CD8-positive, alpha-beta memory T cell (primary cell): ENCODE data around the gene KARS1. TPM values are rescaled to one million over a fixed set of nuclear protein-coding genes. Genes with fewer than 3 reads are reported as not detected.

Experiments
- CTCF ChIA-PET: fragments of 350-600 bp; sonication (Branson Sonifier 250); formaldehyde crosslinking; loops from one replicate; lab custom pipeline; 2021; ENCODE audit warnings: antibody characterized with exemption; lab: Charles Lee
- POLR2A ChIA-PET: fragments of 350-600 bp; sonication (Branson Sonifier 250); formaldehyde crosslinking; loops from one replicate; lab custom pipeline; 2021; ENCODE audit warnings: antibody characterized with exemption; lab: Charles Lee
- DNase-seq, 5 donors: peaks; one replicate each; pipeline versions ENCODE4 v3.0.0 to v3.0.0-alpha.2; 2020 to 2022; ENCODE audit warnings: mixed read lengths in 1 of 5
- H3K27ac ChIP-seq: one replicate; pipeline ENCODE4 v1.7.0; 2013; ENCODE audit warnings: low read depth, mild to moderate bottlenecking, low read length, moderate library complexity
- H3K27me3 ChIP-seq: 2 replicates; pipeline ENCODE4 v1.7.0; 2013; ENCODE audit warnings: low read length, mild to moderate bottlenecking; ENCODE audit not compliant: insufficient read depth, poor library complexity, severe bottlenecking
- H3K36me3 ChIP-seq: 2 replicates; pipeline ENCODE4 v1.7.0; 2013; ENCODE audit warnings: mild to moderate bottlenecking, low read length, moderate library complexity; ENCODE audit not compliant: insufficient read depth
- H3K4me1 ChIP-seq: 2 replicates; pipeline ENCODE4 v1.7.0; 2013; ENCODE audit warnings: mild to moderate bottlenecking, low read length, moderate library complexity; ENCODE audit not compliant: insufficient read depth
- H3K4me3 ChIP-seq: 2 replicates; pipeline ENCODE4 v1.7.0; 2013; ENCODE audit warnings: mild to moderate bottlenecking, low read length
- H3K9me3 ChIP-seq: 2 replicates; pipeline ENCODE4 v1.7.0; 2013; ENCODE audit warnings: mild to moderate bottlenecking, low read length
- H3K27ac Mint-ChIP-seq, 8 donors: one replicate each; pipeline ENCODE4 v1.8.0; 2020 to 2021; ENCODE audit warnings: mixed read lengths in 8 of 8, mild to moderate bottlenecking in 6 of 8, inconsistent platforms in 3 of 8, moderate library complexity in 3 of 8
- H3K27me3 Mint-ChIP-seq, 2 donors: one replicate each; pipeline ENCODE4 v1.8.0; 2020 to 2021; ENCODE audit warnings: mixed read lengths in 2 of 2, mild to moderate bottlenecking in 1 of 2, moderate library complexity in 1 of 2
- H3K36me3 Mint-ChIP-seq, 3 donors: one replicate each; pipeline ENCODE4 v1.8.0; 2020 to 2021; ENCODE audit warnings: mixed read lengths in 3 of 3, inconsistent platforms in 1 of 3, mild to moderate bottlenecking in 1 of 3
- H3K4me1 Mint-ChIP-seq, 3 donors: one replicate each; pipeline ENCODE4 v1.8.0; 2020 to 2021; ENCODE audit warnings: mixed read lengths in 3 of 3, inconsistent platforms in 1 of 3, mild to moderate bottlenecking in 1 of 3
- H3K4me3 Mint-ChIP-seq, 7 donors: one replicate each; pipeline ENCODE4 v1.8.0; 2020 to 2021; ENCODE audit warnings: mixed read lengths in 7 of 7, mild to moderate bottlenecking in 6 of 7, moderate library complexity in 4 of 7, inconsistent platforms in 2 of 7
- H3K9me3 Mint-ChIP-seq, 5 donors: one replicate each; pipeline ENCODE4 v1.8.0; 2020 to 2022; ENCODE audit warnings: mixed read lengths in 5 of 5, mild to moderate bottlenecking in 3 of 5, moderate library complexity in 2 of 5, inconsistent platforms in 1 of 5
- polyA plus RNA-seq: library from polyadenylated mRNA; unstranded; fragments of 300-500 nt; fragmentation: Illumina TruSeq; gene quantifications from one replicate; pipeline ENCODE4 v1.2.3, GENCODE V29; 2021
- total RNA-seq, 2 experiments: library from RNA; stranded (reverse); gene quantifications; one replicate each; pipeline ENCODE4 v1.2.3, GENCODE V29; 2021

Gene KARS1
- total and polyA plus RNA-seq, 3 experiments from 2014 or later = 258 to 307 (median 291) TPM

DNA sequence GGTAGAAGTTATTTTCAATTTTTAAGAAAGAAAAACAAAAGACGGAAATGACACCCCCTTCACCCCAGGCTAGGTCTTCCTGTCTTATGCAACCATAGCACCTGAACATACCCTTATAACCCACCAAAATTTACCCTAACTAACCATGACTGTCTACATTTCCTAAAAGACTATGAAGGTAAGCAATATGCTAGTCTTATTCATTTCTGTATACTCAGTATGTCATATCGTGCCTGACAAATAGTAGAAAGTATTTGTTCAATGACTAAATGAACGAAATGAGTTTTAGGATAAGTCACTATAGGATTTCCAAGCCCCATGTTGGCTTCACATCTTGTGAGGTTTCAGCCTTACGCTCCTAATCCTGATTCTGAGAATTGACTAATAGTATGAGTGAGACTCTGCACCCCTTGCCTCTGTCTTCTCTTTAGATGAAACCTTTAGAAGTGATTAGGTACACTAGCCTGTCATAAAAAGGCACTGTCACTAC is 30.9 kb downstream of the KARS1 start:
- H3K4me3 Mint-ChIP-seq = peak overlapping the region; percentile 65 to 89 (median 75)
- Histone ChIP-seq H3K36me3 (peaks cover 47% of the 10 kb centered on the region), H3K9me3 (no peaks in the 10 kb centered on the region), H3K27ac (peak overlapping the region; percentile 52), H3K4me1 (peaks cover 68% of the 10 kb centered on the region), H3K27me3 (no peaks in the 10 kb centered on the region), H3K4me3 (no peak overlapping the region)
- H3K9me3 Mint-ChIP-seq = peaks cover 0 to 3% (median 0%) of the 10 kb centered on the region in 5 donors
- peaks cover 23 to 74% (median 27%) of the 10 kb centered on the region in 3 donors for H3K36me3 Mint-ChIP-seq
- peak overlapping the region; percentile 81 to 100 (median 97) for H3K27ac Mint-ChIP-seq
- peak in 1 of 5 donors; percentile 64 for DNase-seq
- H3K4me1 Mint-ChIP-seq = peaks cover 62 to 86% (median 77%) of the 10 kb centered on the region in 3 donors
- ChIA-PET POLR2A (interaction anchor here (1.0 to 4.5 kb wide), 4 partner anchors 32 to 100 kb away, joined by 3 to 35 read pairs (median 4); partner anchors contain the start of genes GABARAPL2, KARS1 and TERF2IP), CTCF (interaction anchor here (1.5 to 2.1 kb wide), 4 partner anchors 31 to 99 kb away, joined by 5 to 11 read pairs (median 8); partner anchors contain the start of genes GABARAPL2, KARS1 and TERF2IP)
- peaks cover 0 to 2% of the 10 kb centered on the region in 2 donors for H3K27me3 Mint-ChIP-seq

DNA sequence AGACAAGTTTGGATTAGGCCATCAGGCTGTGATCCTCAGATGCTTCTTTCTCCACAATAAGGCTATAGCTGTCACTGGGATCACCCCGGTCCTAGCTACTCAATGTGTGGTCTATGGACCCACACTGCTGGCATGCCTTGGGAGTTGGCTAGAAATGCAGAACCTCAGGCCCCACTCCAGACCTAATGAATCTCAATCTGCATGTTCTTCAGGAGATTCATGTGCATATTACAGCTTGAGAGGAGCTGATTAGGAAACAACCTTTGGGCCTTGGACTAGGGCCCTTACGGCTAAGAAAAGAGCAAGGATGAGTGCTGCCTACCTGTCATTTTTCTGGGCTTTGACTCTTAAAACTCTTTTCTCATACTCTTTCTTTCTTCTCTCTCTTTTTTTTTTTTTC is 31.8 kb downstream of the KARS1 start:
- H3K27me3 ChIP-seq = no peaks in the 10 kb centered on the region
- peaks cover 50% of the 10 kb centered on the region for H3K36me3 ChIP-seq
- CTCF ChIA-PET = interaction anchor here (0.7 to 2.1 kb wide), 7 partner anchors 9 to 98 kb away, joined by 3 to 11 read pairs (median 4); partner anchors contain the start of genes GABARAPL2, KARS1 and TERF2IP
- peak overlapping the region; percentile 81 to 100 (median 97) for H3K27ac Mint-ChIP-seq
- DNase-seq = no peak
- H3K27ac ChIP-seq = peak overlapping the region; percentile 52
- H3K4me1 Mint-ChIP-seq = peaks cover 52 to 76% (median 68%) of the 10 kb centered on the region in 3 donors
- POLR2A ChIA-PET = interaction anchor here (0.6 to 4.5 kb wide), 8 partner anchors 11 to 153 kb away, joined by 3 to 35 read pairs (median 4); partner anchors contain the start of genes GABARAPL2, KARS1 and TERF2IP
- H3K9me3 Mint-ChIP-seq = peaks cover 0 to 3% (median 0%) of the 10 kb centered on the region in 5 donors
- H3K4me3 Mint-ChIP-seq = peak overlapping the region; percentile 65 to 89 (median 75)
- no peaks in the 10 kb centered on the region for H3K9me3 ChIP-seq
- peaks cover 23 to 79% (median 27%) of the 10 kb centered on the region in 3 donors for H3K36me3 Mint-ChIP-seq
- peaks cover 0 to 2% of the 10 kb centered on the region in 2 donors for H3K27me3 Mint-ChIP-seq
- H3K4me1 ChIP-seq = peaks cover 59% of the 10 kb centered on the region
- H3K4me3 ChIP-seq = no peak overlapping the region

DNA sequence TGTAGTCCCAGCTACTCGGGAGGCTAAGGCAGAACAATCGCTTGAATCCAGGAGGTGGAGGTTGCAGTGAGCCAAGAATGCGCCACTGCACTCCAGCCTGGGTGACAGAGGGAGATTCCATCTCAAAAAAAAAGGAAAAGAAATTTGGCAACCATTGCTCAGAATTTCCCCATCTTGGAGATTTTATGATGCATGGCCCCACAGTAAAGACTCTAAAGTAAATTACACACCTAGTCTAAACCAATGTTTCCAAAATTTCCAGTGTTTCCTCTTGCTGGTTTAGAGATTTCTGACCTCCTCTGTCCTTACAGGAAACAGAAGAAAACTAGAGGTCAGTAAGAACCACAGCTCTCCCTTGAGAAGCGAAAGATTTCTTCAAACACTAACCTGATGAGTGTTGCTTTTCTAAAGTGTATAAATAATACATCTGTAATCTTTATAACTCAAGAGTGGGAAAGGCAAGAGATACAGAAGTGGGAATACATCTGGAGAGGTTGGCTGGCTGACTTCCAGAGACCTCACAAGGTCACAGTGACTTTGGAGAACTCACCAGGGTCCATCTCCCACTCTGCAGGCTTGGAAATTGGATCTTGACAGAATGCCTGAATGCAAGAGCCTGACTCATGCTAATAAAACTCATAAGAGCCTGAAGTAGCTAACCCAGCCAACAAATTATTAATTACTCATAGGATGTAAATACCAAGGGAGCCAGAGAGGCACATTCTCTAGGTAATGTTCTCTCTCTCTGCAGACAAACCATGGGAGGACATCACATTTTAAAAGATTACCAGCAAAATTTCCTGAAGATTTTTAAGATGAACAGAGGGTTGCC is 33.2 kb downstream of the KARS1 start:
- H3K27ac ChIP-seq = peak overlapping the region; percentile 6
- Mint-ChIP-seq H3K27ac (peak overlapping the region; percentile 23 to 97 (median 72)), H3K4me1 (peaks cover 45 to 75% (median 61%) of the 10 kb centered on the region in 3 donors), H3K9me3 (no peaks in the 10 kb centered on the region), H3K27me3 (peaks cover 0 to 2% of the 10 kb centered on the region in 2 donors), H3K4me3 (peak overlapping the region in 4 of 7 donors; percentile 11 to 36 (median 14)), H3K36me3 (peaks cover 18 to 81% (median 21%) of the 10 kb centered on the region in 3 donors)
- H3K4me3 ChIP-seq = no peak overlapping the region
- H3K27me3 ChIP-seq = no peaks in the 10 kb centered on the region
- POLR2A ChIA-PET = interaction anchor here (4.5 kb wide), 1 partner anchor 34 kb away, joined by 35 read pairs; the partner anchor contains the start of genes KARS1 and TERF2IP
- H3K4me1 ChIP-seq = peaks cover 45% of the 10 kb centered on the region
- CTCF ChIA-PET = interaction anchor here (1.6 to 2.6 kb wide), 3 partner anchors 19 to 97 kb away, joined by 4 to 10 read pairs (median 9); no protein-coding TSS in a partner anchor
- DNase-seq = no peak
- peaks cover 53% of the 10 kb centered on the region for H3K36me3 ChIP-seq
- H3K9me3 ChIP-seq = no peaks in the 10 kb centered on the region

DNA sequence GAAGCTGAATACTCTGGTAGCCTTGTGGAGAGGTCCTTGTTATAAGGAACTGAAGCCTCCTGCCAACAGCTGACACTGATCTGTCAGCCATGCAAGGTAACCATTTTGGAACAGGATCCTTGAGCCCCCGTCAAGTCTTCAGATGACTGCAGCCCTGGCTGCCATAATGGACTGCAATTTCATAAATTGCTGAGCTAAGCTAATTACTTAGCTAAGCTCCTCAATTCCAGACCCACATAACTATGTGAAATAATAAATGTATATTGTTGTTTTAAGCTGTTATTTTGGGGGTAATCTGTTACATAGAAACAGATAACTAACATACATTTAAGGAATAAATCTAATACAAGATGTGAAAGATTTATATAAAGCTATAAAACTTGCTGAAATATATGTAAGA is 41.0 kb downstream of the KARS1 start:
- POLR2A ChIA-PET = interaction anchor here (0.6 kb wide), 1 partner anchor 35 kb away, joined by 4 read pairs; no protein-coding TSS in a partner anchor
- Mint-ChIP-seq H3K27ac (peak overlapping the region in 3 of 8 donors; percentile 12 to 79 (median 74)), H3K9me3 (peaks cover 0 to 9% (median 6%) of the 10 kb centered on the region in 5 donors), H3K4me3 (no peak overlapping the region), H3K4me1 (peaks cover 9 to 34% (median 28%) of the 10 kb centered on the region in 3 donors), H3K27me3 (no peaks in the 10 kb centered on the region), H3K36me3 (peaks cover 28 to 86% (median 29%) of the 10 kb centered on the region in 3 donors)
- no peaks in the 10 kb centered on the region for H3K27me3 ChIP-seq
- no peak for DNase-seq
- H3K4me3 ChIP-seq = no peak overlapping the region
- no peaks in the 10 kb centered on the region for H3K9me3 ChIP-seq
- no peaks in the 10 kb centered on the region for H3K4me1 ChIP-seq
- peaks cover 66% of the 10 kb centered on the region for H3K36me3 ChIP-seq
- no peak overlapping the region for H3K27ac ChIP-seq
- CTCF ChIA-PET = interaction anchor here (1.0 to 1.1 kb wide), 2 partner anchors 9 to 13 kb away, joined by 3 read pairs; no protein-coding TSS in a partner anchor

DNA sequence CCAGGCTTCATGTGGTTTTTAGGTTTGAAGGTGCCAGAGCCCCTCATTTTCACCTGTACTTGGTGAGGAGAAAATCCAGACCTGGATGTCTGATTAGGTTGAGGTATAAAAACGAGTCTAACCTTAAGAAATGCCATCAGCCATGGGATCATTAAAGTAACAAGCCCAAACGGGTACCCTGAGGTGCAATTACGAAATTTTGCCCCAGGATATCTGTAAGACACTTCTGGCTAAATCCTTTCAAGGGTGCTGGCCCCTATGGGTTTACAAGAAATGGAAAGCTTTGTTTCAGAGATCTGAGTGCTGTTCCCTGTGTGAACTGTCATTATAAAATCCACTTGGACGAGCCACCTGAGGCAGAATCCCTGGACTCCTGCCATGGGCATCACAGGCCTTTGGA is 44.2 kb downstream of the KARS1 start:
- DNase-seq = no peak
- Histone ChIP-seq H3K27me3 (no peaks in the 10 kb centered on the region), H3K9me3 (no peaks in the 10 kb centered on the region), H3K4me1 (no peaks in the 10 kb centered on the region), H3K36me3 (peaks cover 57% of the 10 kb centered on the region), H3K27ac (no peak overlapping the region), H3K4me3 (no peak overlapping the region)
- ChIA-PET CTCF (interaction anchor here (1.1 kb wide), 1 partner anchor 33 kb away, joined by 3 read pairs; no protein-coding TSS in a partner anchor), POLR2A (interaction anchor here (0.7 kb wide), 1 partner anchor 12 kb away, joined by 3 read pairs; no protein-coding TSS in a partner anchor)
- peak overlapping the region in 2 of 8 donors; percentile 41 to 66 for H3K27ac Mint-ChIP-seq
- H3K36me3 Mint-ChIP-seq = peaks cover 36 to 81% (median 36%) of the 10 kb centered on the region in 3 donors
- H3K9me3 Mint-ChIP-seq = peaks cover 0 to 9% (median 6%) of the 10 kb centered on the region in 5 donors
- H3K4me3 Mint-ChIP-seq = peak overlapping the region in 1 of 7 donors; percentile 59
- H3K4me1 Mint-ChIP-seq = peaks cover 5 to 14% (median 13%) of the 10 kb centered on the region in 3 donors
- H3K27me3 Mint-ChIP-seq = no peaks in the 10 kb centered on the region

DNA sequence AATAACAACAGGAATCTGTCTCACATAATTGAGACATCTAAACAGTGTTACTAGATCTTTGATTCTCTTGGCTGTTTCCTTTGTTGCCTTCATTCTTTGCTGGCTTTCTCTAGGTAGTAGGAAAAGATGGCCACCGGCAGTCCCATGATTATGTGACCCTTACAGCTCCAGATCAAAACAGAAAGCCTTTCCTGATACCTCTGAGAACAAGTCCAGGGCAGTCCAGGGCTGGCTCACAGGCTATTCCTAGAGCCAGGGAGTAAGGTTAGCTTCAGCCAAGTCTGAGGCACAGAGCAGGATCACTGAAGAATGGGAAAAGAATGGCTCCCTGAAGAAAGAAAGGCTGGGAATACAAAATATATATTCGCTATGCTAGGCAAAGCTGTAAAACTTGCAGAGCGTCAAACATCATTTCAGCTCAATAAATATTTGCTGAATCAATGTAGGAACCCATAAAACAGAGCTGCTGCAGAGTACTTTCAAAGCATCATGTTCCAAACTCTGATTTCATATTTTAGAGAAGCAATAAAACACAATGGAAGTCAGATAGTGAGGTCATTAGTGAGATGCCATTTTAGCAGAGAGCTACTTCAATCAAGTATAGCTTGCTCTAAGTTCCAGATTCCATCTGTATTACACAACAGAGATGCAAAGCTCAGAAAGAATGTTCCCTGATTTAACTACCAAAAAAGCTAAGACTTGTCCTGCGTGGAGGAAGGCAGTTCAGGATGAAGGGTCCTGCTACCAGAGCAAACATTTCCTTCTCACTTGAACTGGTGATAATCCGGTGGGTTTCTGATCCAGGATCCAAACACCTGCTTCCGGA is 47.8 kb downstream of the KARS1 start:
- no peaks in the 10 kb centered on the region for H3K9me3 ChIP-seq
- H3K4me1 ChIP-seq = no peaks in the 10 kb centered on the region
- peaks cover 3 to 12% (median 6%) of the 10 kb centered on the region in 3 donors for H3K4me1 Mint-ChIP-seq
- H3K27ac Mint-ChIP-seq = peak overlapping the region in 2 of 8 donors; percentile 23 to 71
- peaks cover 40 to 76% (median 42%) of the 10 kb centered on the region in 3 donors for H3K36me3 Mint-ChIP-seq
- H3K36me3 ChIP-seq = peaks cover 36% of the 10 kb centered on the region
- H3K27me3 ChIP-seq = no peaks in the 10 kb centered on the region
- no peak overlapping the region for H3K27ac ChIP-seq
- H3K4me3 Mint-ChIP-seq = no peak overlapping the region
- H3K4me3 ChIP-seq = no peak overlapping the region
- DNase-seq = no peak
- no peaks in the 10 kb centered on the region for H3K27me3 Mint-ChIP-seq
- peaks cover 0 to 9% (median 6%) of the 10 kb centered on the region in 5 donors for H3K9me3 Mint-ChIP-seq
- ChIA-PET CTCF (interaction anchor here (1.4 to 1.5 kb wide), 2 partner anchors 12 to 22 kb away, joined by 3 to 5 read pairs; no protein-coding TSS in a partner anchor), POLR2A (no interaction called here)
